Peyer's patch (tissue), 4 donors: Measurements from ENCODE around the gene COL2A1.

Experiments
- CTCF ChIP-seq, 6 experiments: fragments of 450-650 bp in 4 of 6; fragments of 200-600 bp in 2 of 6; sonication (generic) in 1 of 6; IDR thresholded peaks; one replicate each; pipeline ENCODE4 v1.5.1; 2017 to 2019; ENCODE audit warnings: antibody characterized with exemption in 6 of 6, mild to moderate bottlenecking in 3 of 6, moderate library complexity in 1 of 6
- POLR2A ChIP-seq, 2 donors: fragments of 450-650 bp; IDR thresholded peaks; one replicate each; pipeline ENCODE4 v1.5.1; 2017; ENCODE audit warnings: antibody characterized with exemption in 2 of 2, mild to moderate bottlenecking in 2 of 2, moderate library complexity in 2 of 2

DNA sequence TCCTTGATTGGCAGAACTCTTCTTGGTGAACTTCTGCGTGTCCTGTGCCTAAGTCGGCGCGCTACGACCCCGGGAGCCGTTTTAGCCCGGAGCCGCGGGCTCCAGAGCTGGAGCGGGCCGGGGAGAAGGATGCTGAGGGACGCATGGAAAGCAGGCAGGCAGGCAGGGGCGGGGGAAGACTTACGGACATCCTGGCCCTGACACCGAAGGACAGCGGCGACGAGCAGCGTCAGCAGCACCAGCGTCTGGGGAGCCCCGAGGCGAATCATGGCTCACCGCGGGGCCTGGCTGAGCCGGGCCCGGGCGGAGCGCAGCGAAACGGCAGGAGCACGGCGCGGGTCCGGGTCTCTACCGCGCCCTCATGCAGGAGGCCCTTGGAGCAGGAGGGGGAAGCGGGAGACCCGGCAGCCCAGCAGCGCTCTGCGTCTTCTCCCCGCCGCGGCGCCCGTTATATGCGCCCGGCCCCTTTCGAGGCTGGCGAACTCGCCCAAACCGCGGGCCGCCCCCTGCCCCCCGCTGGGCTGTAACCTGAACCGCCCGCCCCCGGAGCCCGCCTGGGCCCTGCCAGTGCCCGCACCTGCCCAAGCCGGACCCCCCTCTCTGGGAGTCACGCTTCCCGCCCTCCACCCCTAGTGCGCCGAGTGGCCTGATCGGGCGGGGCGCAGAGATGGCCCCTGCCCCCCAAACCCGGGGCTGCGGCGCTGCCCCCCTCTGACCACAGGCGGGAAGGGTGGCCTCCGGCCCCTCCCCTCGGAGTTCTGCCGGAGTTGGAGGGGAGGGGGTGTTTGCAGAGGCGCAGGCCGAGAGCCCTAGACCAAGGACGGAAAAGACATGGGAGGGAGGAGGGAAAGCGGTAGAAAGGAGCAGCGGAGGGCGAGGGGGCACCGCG is at the start of gene COL2A1:
- TF ChIP-seq POLR2A (IDR thresholded peaks at IDR 0.05) (no peak), CTCF (IDR thresholded peaks at IDR 0.05) (no peak)
